EL (cell line): ENCODE data around the gene CASP8AP2.
"Not testable (repeated sequence)": the region's sequence is repeated elsewhere in the genome, so short reads cannot be mapped to it uniquely, and the experiment has no call there.

Experiments
- DNase-seq: peaks from one replicate; pipeline ENCODE4 v3.0.0-alpha.2; 2016

Gene CASP8AP2

DNA sequence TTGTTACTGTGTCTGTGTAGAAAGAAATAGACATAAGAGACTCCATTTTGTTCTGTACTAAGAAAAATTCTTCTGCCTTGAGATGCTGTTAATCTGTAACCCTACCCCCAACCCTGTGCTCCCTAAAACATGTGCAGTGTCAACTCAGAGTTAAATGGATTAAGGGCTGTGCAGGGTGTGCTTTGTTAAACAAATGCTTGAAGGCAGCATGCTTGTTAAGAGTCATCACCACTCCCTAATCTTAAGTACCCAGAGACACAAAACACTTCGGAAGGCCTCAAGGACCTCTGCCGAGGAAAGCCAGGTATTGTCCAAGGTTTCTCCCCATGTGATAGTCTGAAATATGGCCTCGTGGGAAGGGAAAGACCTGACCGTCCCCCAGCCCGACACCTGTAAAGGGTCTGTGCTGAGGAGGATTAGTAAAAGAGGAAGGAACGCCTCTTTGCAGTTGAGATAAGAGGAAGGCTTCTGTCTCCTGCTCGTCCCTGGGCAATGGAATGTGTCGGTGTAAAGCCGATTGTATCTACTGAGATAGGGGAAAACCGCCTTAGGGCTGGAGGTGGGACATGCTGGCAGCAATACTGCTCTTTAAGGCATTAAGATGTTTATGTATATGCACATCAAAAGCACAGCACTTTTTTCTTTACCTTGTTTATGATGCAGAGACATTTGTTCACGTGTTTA is 61.3 kb downstream of the CASP8AP2 start:
- DNase-seq, result not testable (repeated sequence)

DNA sequence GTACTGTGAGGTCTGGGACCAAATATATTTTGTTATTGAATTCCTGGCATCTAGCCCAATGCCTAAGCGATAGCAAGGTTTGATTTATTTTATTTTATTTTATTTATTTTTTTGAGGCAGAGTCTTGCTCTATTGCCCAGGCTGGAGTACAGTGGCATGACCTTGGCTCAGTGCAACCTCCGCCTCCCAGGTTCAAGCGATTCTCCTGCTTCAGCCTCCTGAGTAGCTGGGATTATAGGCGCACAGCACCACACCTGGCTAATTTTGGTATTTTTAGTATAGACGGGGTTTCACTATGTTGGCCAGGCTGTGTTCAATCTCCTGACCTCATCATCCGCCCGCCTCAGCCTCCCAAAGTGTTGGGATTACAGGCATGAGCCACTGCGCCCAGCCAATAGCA is 62.9 kb downstream of the CASP8AP2 start:
- DNase-seq, result not testable (repeated sequence)

DNA sequence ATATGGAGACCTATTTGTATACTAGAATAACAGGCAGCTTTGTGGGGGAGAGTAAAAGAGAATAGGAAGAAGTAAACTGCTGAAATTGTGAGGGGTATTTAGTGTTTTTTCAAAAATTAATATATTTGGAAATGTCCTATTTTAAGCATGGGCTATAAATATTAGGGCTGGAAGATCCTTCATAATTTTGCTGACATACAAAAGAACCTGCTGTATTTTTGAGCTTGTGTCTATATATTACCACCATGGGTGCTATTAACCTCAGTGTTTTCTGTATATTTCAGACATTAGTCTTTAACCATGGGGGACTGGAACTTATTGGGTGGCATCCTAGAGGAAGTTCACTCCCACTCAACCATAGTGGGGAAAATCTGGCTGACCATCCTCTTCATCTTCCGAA is 64.5 kb downstream of the CASP8AP2 start, which contains the start of gene GJA10:
TSS of gene GJA10 (plus strand) at position 301 of the 400 bp plus-strand sequence. CDS start at position 301, 0 bp downstream.
- no peak for DNase-seq

DNA sequence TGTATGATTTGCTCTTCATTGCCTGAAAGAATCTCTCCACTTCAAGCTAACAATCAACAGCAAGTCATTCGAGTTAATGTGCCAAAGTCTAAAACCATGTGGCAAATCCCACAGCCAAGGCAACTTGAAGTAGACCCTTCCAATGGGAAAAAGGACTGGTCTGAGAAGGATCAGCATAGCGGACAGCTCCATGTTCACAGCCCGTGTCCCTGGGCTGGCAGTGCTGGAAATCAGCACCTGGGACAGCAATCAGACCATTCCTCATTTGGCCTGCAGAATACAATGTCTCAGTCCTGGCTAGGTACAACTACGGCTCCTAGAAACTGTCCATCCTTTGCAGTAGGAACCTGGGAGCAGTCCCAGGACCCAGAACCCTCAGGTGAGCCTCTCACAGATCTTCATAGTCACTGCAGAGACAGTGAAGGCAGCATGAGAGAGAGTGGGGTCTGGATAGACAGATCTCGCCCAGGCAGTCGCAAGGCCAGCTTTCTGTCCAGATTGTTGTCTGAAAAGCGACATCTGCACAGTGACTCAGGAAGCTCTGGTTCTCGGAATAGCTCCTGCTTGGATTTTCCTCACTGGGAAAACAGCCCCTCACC is 65.7 kb downstream of the CASP8AP2 start:
- DNase-seq, result peak; percentile 30

DNA sequence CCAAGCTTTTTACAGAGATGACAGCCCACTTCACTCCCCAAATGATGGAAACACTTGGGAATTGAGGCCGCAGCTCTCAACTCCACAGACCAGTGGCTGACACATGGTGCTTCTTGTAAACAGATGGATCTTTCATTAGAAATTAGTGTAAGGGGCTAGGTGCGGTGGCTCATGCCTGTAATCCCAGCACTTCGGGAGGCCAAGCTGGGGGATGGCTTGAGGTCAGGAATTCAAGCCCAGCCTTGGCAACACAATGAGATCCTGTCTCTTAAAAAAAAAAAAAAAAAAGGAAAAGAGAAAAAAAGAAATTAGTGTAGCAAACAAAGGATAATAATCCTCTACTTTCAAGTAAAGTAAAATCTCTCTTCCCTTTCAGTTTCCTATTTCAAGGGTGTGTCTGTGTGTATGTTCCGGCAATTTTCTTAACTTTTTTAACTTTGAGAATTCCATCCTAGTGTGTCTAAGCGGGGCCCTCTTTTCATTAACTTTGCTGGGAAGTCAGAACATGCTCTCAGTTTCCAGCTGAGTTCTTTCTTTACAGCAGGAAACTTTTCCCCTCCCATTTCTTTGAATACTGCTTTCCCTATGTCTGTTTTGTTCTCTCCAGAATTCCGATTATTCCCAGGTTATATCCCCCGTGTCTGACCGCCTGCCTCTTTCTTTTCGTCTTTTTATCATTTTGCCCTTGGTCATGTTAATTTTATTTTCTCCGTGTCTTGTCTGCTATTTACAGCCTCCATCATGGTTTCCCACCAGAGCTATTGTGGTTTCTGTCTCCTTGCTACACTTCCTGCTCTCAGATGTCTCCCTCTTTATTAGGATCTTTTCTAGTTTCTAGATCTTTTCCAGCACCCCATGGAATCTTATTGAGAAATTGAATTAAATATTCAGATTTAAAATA is 80.6 kb downstream of the CASP8AP2 start:
- not testable (repeated sequence) for DNase-seq

DNA sequence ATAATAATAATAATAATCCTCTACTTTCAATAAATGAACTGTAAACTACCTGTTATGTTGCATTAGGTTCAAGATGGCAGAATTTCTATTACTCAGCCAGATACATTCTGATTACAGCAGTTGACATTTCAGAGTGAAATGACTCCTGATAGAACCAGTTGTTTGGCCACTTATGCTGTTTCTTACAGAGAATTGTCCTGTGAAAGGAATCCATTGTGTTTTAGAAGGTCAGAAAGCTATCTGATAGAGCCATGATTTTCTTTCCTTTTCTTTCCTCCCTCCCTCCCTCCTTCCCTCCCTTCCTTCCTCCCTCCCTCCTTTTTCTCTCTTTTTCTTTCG is 81.2 kb downstream of the CASP8AP2 start:
- no peak for DNase-seq

DNA sequence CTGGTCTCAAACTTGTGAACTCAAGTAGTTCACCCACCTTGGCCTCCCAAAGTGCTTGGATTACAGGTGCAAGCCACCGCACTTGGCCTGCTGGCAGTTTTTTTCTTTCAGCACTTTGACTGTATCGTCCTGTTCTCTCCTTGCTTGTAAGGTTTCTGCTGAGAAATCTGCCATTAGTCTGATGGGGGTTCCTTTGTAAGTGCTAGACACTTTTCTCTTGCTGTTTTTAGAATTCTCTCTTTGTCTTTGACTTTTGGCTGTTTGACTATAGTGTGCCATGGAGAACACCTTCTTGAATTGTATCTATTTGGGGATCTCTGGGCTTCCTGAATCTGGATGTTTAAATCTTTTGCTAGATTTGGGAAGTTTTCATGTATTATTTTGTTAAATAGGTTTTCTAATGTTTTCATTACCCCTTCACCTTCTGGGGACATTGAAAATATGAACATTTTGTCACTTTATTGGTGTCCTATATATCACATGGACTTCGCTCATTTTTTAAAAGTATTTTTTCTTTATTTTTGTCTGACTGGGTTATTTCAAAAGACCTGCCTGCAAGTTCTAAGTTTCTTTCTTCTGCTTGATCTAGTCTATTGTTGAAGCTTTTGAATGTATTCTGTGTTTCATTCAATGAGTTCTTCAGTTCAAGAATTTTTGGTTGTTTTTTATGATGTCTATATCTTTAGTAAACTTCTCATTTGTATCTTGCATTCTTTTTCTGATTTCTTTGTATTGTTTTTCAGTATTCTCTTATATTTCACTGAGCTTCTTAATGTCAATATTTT is 86.6 kb downstream of the CASP8AP2 start:
- DNase-seq, result no peak

DNA sequence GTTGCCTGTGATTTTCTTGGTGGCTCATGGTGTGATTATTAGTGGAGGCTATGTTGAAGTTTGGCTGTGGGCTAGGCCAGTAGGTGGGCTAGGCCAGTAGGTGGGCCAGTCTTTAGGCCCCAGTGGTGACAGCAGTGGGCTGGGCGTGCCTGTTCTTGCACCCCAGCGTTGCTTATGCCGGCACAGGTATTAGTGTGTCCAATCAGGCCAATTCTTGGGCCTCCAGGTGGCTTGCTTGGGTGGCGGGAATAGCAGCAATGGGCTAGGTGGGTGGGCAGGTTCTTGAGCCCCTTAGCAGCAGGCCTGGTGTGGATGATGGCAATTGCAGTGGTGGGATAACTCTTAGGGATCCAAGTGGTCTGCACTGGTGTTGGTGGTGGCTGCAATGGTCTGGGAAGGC is 87.5 kb downstream of the CASP8AP2 start:
- no peak for DNase-seq

DNA sequence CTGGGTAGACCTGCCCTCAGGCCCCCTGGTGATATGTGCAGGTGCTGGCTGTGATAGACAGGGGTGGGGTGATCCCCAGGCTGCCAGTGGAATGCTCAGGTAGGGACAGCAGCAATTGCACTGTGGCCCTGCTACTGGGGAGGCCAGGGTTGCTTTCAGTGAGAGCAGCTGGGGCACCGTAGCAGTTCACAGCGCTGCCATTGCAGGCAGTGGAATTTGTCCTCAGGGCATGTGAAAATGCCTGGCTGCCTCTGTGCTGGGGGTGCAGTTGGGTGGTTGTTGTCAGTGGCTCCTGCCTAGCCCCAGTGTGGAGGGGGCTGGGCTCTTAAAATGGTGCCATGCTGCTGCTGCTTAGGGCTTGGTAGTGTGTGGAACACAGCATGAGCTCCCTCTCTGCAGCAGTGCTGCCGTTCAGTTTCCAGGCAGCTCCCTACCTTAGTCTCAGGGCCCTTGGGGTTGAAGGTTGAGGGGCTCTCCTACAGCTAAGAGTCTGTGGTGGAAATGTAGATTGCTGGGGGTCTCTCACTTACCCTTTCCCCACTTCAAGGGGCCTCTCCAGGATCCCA is 88.2 kb downstream of the CASP8AP2 start:
- no peak for DNase-seq
